GM18507 (cell line): ENCODE results near the gene B4GALT2.

Source experiments
- DNase-seq: peaks from one replicate; pipeline ENCODE4 v3.0.0; 2011; ENCODE audit warnings: low read depth; ENCODE audit not compliant: insufficient read length; ENCODE audit errors: extremely low spot score
- FAIRE-seq: peaks from 2 replicates; lab custom pipeline; 2011; peaks lifted over from hg19 to GRCh38; lab: Jason Lieb, UNC

The B4GALT2 gene

GRCh38 chr1:44020464-44020863, 41.5 kb downstream of the B4GALT2 start:
- FAIRE-seq (no peak), DNase-seq (no peak)

GRCh38 chr1:44021156-44021555, 42.1 kb downstream of the B4GALT2 start:
- DNase-seq: no peak
- no peak for FAIRE-seq

GRCh38 chr1:44021581-44022321, 42.7 kb downstream of the B4GALT2 start:
- DNase-seq: no peak
- FAIRE-seq: no peak

GRCh38 chr1:44024031-44024902, 45.3 kb downstream of the B4GALT2 start:
- FAIRE-seq (no peak), DNase-seq (no peak)

- FAIRE-seq (no peak), DNase-seq (no peak)
These were observed 46.0 kb downstream of the B4GALT2 start for GRCh38 chr1:44024903-44025525.

- no peak for FAIRE-seq
These were observed 46.8 kb downstream of the B4GALT2 start for GRCh38 chr1:44025816-44026215.

GRCh38 chr1:44027320-44027719, 48.3 kb downstream of the B4GALT2 start:
- no peak for DNase-seq
- FAIRE-seq: no peak

More at GRCh38 chr1:44025816-44026215, 46.8 kb downstream of the B4GALT2 start:
- no peak for DNase-seq

GRCh38 chr1:44029260-44029910, 50.4 kb downstream of the B4GALT2 start:
- FAIRE-seq (no peak), DNase-seq (no peak)

- DNase-seq (peak; percentile 62), FAIRE-seq (peak; percentile 80)
These were observed 51.0 kb downstream of the B4GALT2 start for GRCh38 chr1:44029911-44030604.

GRCh38 chr1:44030605-44031251, 51.7 kb downstream of the B4GALT2 start:
- FAIRE-seq (no peak), DNase-seq (no peak)

- FAIRE-seq (no peak), DNase-seq (no peak)
These were observed 52.5 kb downstream of the B4GALT2 start, which contains the start of gene SLC6A9 for GRCh38 chr1:44031252-44032169. Gene SLC6A9, minus strand, starts transcription at chr1:44031462. Its CDS starts 7,185 bp downstream, at chr1:44024277.

- FAIRE-seq (no peak), DNase-seq (no peak)
These were observed 53.3 kb downstream of the B4GALT2 start for GRCh38 chr1:44032170-44032790.

- no peak for DNase-seq
- no peak for FAIRE-seq
These were observed 54.1 kb downstream of the B4GALT2 start for GRCh38 chr1:44033041-44033575.

GRCh38 chr1:44033756-44034155, 54.7 kb downstream of the B4GALT2 start:
- FAIRE-seq: no peak
- DNase-seq: no peak

GRCh38 chr1:44034423-44034822, 55.4 kb downstream of the B4GALT2 start:
- DNase-seq: no peak
- FAIRE-seq: no peak

- no peak for FAIRE-seq
- no peak for DNase-seq
These were observed 56.1 kb downstream of the B4GALT2 start for GRCh38 chr1:44034976-44035716.
